GM12878 (cell line): ENCODE results near the gene MT1G. TPM values are rescaled to one million over a fixed set of nuclear protein-coding genes. Genes with fewer than 3 reads are reported as not detected.

ENCODE experiments used
- ATAC-seq: fragments of 200-7000 bp; cut with Tn5 transposase; 3 replicates; pipeline ENCODE4 v1.9.1; 2020; ENCODE audit warnings: mild to moderate bottlenecking, moderate library complexity
- BruUV-seq: library from RNA; stranded (reverse); fragments of 400-500 nt; replicated peaks from 2 replicates; lab custom pipeline; 2021; lab: Mats Ljungman, UMichigan
- CTCF ChIA-PET: fragments of 300-600 bp; sonication (Branson Sonifier 250); formaldehyde crosslinking; extraction: SDS; loops from one replicate; lab custom pipeline; 2021; ENCODE audit warnings: inconsistent platforms; lab: Yijun Ruan, JAX
- POLR2A ChIA-PET: fragments of 350-600 bp; formaldehyde crosslinking; extraction: SDS; loops from one replicate; lab custom pipeline; 2021; ENCODE audit warnings: inconsistent platforms; lab: Charles Lee
- RAD21 ChIA-PET: fragments of 300-600 bp; sonication (Branson Sonifier 250); formaldehyde crosslinking; loops from one replicate; lab custom pipeline; 2023; ENCODE audit warnings: antibody characterized with exemption; ENCODE audit not compliant: unreplicated experiment; lab: Charles Lee
- SMC1A ChIA-PET: fragments of 300-600 bp; sonication (Branson Sonifier 250); formaldehyde crosslinking; loops from one replicate; lab custom pipeline; 2023; ENCODE audit not compliant: unreplicated experiment, uncharacterized antibody; lab: Charles Lee
- DNase-seq: peaks from one replicate; pipeline ENCODE4 v3.0.0-alpha.2; 2011; ENCODE audit warnings: low read depth, low spot score
- FAIRE-seq: peaks from 3 replicates; lab custom pipeline; 2011; peaks lifted over from hg19 to GRCh38; lab: Jason Lieb, UNC
- H2AFZ ChIP-seq: 2 replicates; pipeline ENCODE4 v1.6.0; 2011; ENCODE audit warnings: low read depth, low read length, control low read depth; ENCODE audit not compliant: control insufficient read depth
- H3K27ac ChIP-seq: 2 replicates; pipeline ENCODE4 v1.5.1; 2011; ENCODE audit warnings: control low read depth; ENCODE audit not compliant: control insufficient read depth, insufficient read depth
- H3K27me3 ChIP-seq, 2 experiments: replicated peaks in 1 of 2; 2 replicates each; pipeline versions ENCODE4 v1.6.0 to v1.6.1; 2011; ENCODE audit warnings: low read length in 1 of 2; ENCODE audit not compliant: control insufficient read depth in 2 of 2, insufficient read depth in 2 of 2
- H3K36me3 ChIP-seq, 2 experiments: 2 replicates each; pipeline ENCODE4 v1.5.1; 2011; ENCODE audit warnings: low read length in 1 of 2; ENCODE audit not compliant: control insufficient read depth in 2 of 2, insufficient read depth in 2 of 2
- H3K4me1 ChIP-seq: 2 replicates; pipeline ENCODE4 v1.6.1; 2011; ENCODE audit warnings: mild to moderate bottlenecking, low read length, moderate library complexity, mixed read lengths; ENCODE audit not compliant: control insufficient read depth, insufficient read depth
- H3K4me2 ChIP-seq: 2 replicates; pipeline ENCODE4 v1.6.0; 2011; ENCODE audit warnings: control low read depth; ENCODE audit not compliant: control insufficient read depth, insufficient read depth
- H3K4me3 ChIP-seq: fragments of 200-600 bp; sonication (generic); 2 replicates; pipeline ENCODE4 v1.5.1; 2016
- H3K79me2 ChIP-seq: 2 replicates; pipeline ENCODE4 v1.6.0; 2011; ENCODE audit warnings: low read length; ENCODE audit not compliant: control insufficient read depth, insufficient read depth
- H3K9ac ChIP-seq: 2 replicates; pipeline ENCODE4 v1.8.0; 2011; ENCODE audit warnings: low read length, control low read depth, mixed read lengths; ENCODE audit not compliant: control insufficient read depth, insufficient read depth
- H3K9me3 ChIP-seq: replicated peaks from 3 replicates; pipeline ENCODE4 v1.5.1; 2011; ENCODE audit warnings: mild to moderate bottlenecking, low read length; ENCODE audit not compliant: control insufficient read depth, insufficient read depth
- H4K20me1 ChIP-seq: 2 replicates; pipeline ENCODE4 v1.6.0; 2011; ENCODE audit not compliant: control insufficient read depth, insufficient read depth
- BCLAF1 ChIP-seq: fragments of 450-650 bp; IDR thresholded peaks from 2 replicates; pipeline ENCODE4 v1.6.1; 2017; ENCODE audit warnings: antibody characterized with exemption, mild to moderate bottlenecking, moderate library complexity
- EED ChIP-seq: sonication (generic); IDR thresholded peaks from 2 replicates; pipeline ENCODE4 v1.6.1; 2016; ENCODE audit warnings: antibody characterized with exemption, low read depth
- IKZF1 ChIP-seq: fragments of 450-650 bp; conservative IDR thresholded peaks from 2 replicates; pipeline ENCODE4 v1.6.1; 2017; ENCODE audit warnings: antibody characterized with exemption, mild to moderate bottlenecking
- KAT2A ChIP-seq: conservative IDR thresholded peaks from 2 replicates; pipeline ENCODE4 v1.6.1; 2011; ENCODE audit warnings: low read depth, low read length; ENCODE audit not compliant: control insufficient read depth
- NBN ChIP-seq: fragments of 450-650 bp; IDR thresholded peaks from 2 replicates; pipeline ENCODE4 v1.6.1; 2016
- NFXL1 ChIP-seq: fragments of 450-650 bp; IDR thresholded peaks from 2 replicates; pipeline ENCODE4 v1.6.1; 2017; ENCODE audit warnings: antibody characterized with exemption, mild to moderate bottlenecking, borderline replicate concordance
- POLR2AphosphoS2 ChIP-seq: IDR thresholded peaks from 2 replicates; pipeline ENCODE4 v1.6.1; 2011; ENCODE audit warnings: low read depth, mild to moderate bottlenecking, low read length, improper control_type of control experiment, moderate library complexity
- SIX5 ChIP-seq: IDR thresholded peaks from 2 replicates; pipeline ENCODE4 v1.6.1; 2011; ENCODE audit warnings: mild to moderate bottlenecking, low read depth, low read length, moderate library complexity; ENCODE audit not compliant: severe bottlenecking
- SUPT20H ChIP-seq: IDR thresholded peaks from 2 replicates; pipeline ENCODE4 v1.6.1; 2011; ENCODE audit warnings: low read depth, mild to moderate bottlenecking, low read length, moderate library complexity, borderline replicate concordance; ENCODE audit not compliant: control insufficient read depth
- WGBS: methylation state at CpG from one replicate; pipeline ENCODE4 v1.1.6; 2016; ENCODE audit warnings: low lambda C conversion rate; ENCODE audit not compliant: insufficient replicate concordance, insufficient coverage; ENCODE audit errors: missing lambda C conversion rate; 5-methylcytosine and 5-hydroxymethylcytosine counted together
- in situ Hi-C: fragments of 300-500 bp; cut with MboI; formaldehyde crosslinking; loops from 9 replicates; pipeline ENCODE4 v1.14.3; 2018; ENCODE audit warnings: mixed read lengths
- intact Hi-C: fragments of 100-400 bp; cut with micrococcal nuclease; formaldehyde crosslinking; loops from one replicate; pipeline ENCODE4 v1.14.2; 2022; ENCODE audit not compliant: unreplicated experiment
- polyA plus RNA-seq, 11 experiments: library from polyadenylated mRNA; depleted of rRNA in 4 of 11; unstranded in 6 of 11; stranded (reverse) in 5 of 11; fragments of >200 nt; fragmentation: Nextera tagmentation in 4 of 11; fragmentation: Illumina TruSeq in 1 of 11; extraction: Ambion mirVana in 4 of 11; extraction: Trizol in 1 of 11; gene quantifications; 1 replicate in 1 of 11; 2 replicates in 10 of 11; pipeline versions ENCODE4 v1.2.1 to v1.2.3, GENCODE V29; 2011 to 2016; ENCODE audit warnings: inconsistent platforms in 2 of 11, missing spikeins in 2 of 11, low read depth in 1 of 11
- total RNA-seq, 4 experiments: library from RNA; depleted of rRNA in 3 of 4; stranded (reverse); fragments of >200 nt in 3 of 4; fragmentation: Illumina TruSeq in 1 of 4; extraction: Trizol in 1 of 4; gene quantifications; 2 replicates each; pipeline versions ENCODE4 v1.2.1 to v1.2.3, GENCODE V29; 2013 to 2021

MT1G gene
- total and polyA plus RNA-seq, 10 of the 15 experiments (the other 5 are each of a cell fraction or from before 2014, with no cell fraction given): 1.2 to 9.1 (median 4.6) TPM

- intact Hi-C loops: no loop called here
- ATAC-seq (no peak), FAIRE-seq (no peak), DNase-seq (no peak)
- Histone ChIP-seq H3K79me2 (no peaks in the 10 kb centered on the region), H3K27ac (no peak overlapping the region), H3K9me3 (no peaks in the 10 kb centered on the region; the same call in 2 of the 3 replicates), H3K36me3 (no peaks in the 10 kb centered on the region), H3K4me3 (no peak overlapping the region), H3K9ac (no peak overlapping the region), H3K4me1 (peaks cover 2% of the 10 kb centered on the region; the same call in 1 of the 2 replicates), H4K20me1 (no peaks in the 10 kb centered on the region), H3K4me2 (no peak overlapping the region), H2AFZ (no peak overlapping the region), H3K27me3 (no peaks in the 10 kb centered on the region)
- CTCF ChIA-PET: interaction anchor here (0.7 kb wide), 1 partner anchor 12 kb away, joined by 5 read pairs; no protein-coding TSS in a partner anchor
- POLR2A ChIA-PET: no interaction called here
- RAD21 ChIA-PET: no interaction called here
- BruUV-seq: no TSS peak
- no peak for TF ChIP-seq NBN
- TF ChIP-seq IKZF1: no peak
- TF ChIP-seq SUPT20H: no peak
- no peak for TF ChIP-seq KAT2A
- TF ChIP-seq NFXL1: no peak
- TF ChIP-seq SIX5: no peak
- no peak for TF ChIP-seq POLR2AphosphoS2
- no peak for TF ChIP-seq BCLAF1
- TF ChIP-seq EED: no peak
- SMC1A ChIA-PET: no interaction called here
- in situ Hi-C loops: no loop called here
- 62% methylated on average over 2 of the region's 2 CpGs for WGBS
Measured at GRCh38 chr16:56713794-56714193, 45.9 kb upstream of the MT1G start.
